Measurements from ENCODE around the gene PTPMT1.

The PTPMT1 gene

DNA sequence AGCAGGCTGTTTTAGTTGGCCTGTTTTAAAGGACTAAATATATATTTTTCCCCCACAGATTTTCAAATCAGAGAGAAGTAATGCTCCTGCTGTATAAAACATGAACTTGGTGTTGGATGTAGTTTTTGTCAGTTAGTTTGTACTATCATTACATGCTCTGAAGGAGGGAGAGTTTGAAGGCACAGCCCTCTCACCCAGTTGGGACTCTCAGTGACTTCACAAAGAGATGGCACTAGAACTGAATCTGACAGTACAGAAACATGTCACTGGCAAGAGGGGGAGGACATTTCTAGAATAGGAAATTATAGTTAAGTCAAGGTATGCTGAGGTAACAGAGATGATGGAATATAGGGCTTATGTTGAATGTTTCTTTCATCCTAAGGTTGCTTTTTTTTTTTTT, 49.9 kb downstream of the PTPMT1 start:
- Histone ChIP-seq H3K9ac (ENCODE audit: low read length) (no peak overlapping the region), H3K27ac (ENCODE audit: low read depth, low read length) (no peak overlapping the region), H3K9me2 (replicated peaks; ENCODE audit: insufficient read depth, low read length) (no peaks in the 10 kb centered on the region), H4K20me1 (ENCODE audit: low read depth, low read length) (no peaks in the 10 kb centered on the region), H3F3A (ENCODE audit: insufficient read depth) (no peaks in the 10 kb centered on the region; the same call in none of the 2 replicates), H3K9me3 (ENCODE audit: insufficient read depth, low read length) (no peaks in the 10 kb centered on the region), H3K79me2 (ENCODE audit: insufficient read depth, low read length) (no peaks in the 10 kb centered on the region), H3K4me3 (ENCODE audit: insufficient read depth, low read length, poor library complexity, severe bottlenecking) (no peak overlapping the region), H3K36me3 (ENCODE audit: low read length) (peaks cover 13% of the 10 kb centered on the region), H3K4me2 (ENCODE audit: low read depth, low read length, poor library complexity, severe bottlenecking) (no peak overlapping the region), H3K27me3 (ENCODE audit: low read length) (no peaks in the 10 kb centered on the region), H2AFZ (ENCODE audit: low read depth, low read length, severe bottlenecking) (no peak overlapping the region)
- TF ChIP-seq EZH2phosphoT487 (conservative IDR thresholded peaks at IDR 0.05; ENCODE audit: low read length): no peak
- TF ChIP-seq, protein P1, sequence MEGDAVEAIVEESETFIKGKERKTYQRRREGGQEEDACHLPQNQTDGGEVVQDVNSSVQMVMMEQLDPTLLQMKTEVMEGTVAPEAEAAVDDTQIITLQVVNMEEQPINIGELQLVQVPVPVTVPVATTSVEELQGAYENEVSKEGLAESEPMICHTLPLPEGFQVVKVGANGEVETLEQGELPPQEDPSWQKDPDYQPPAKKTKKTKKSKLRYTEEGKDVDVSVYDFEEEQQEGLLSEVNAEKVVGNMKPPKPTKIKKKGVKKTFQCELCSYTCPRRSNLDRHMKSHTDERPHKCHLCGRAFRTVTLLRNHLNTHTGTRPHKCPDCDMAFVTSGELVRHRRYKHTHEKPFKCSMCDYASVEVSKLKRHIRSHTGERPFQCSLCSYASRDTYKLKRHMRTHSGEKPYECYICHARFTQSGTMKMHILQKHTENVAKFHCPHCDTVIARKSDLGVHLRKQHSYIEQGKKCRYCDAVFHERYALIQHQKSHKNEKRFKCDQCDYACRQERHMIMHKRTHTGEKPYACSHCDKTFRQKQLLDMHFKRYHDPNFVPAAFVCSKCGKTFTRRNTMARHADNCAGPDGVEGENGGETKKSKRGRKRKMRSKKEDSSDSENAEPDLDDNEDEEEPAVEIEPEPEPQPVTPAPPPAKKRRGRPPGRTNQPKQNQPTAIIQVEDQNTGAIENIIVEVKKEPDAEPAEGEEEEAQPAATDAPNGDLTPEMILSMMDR (IDR thresholded peaks at IDR 0.05; ENCODE audit: insufficient read depth, low read length, poor library complexity, severe bottlenecking): no peak

DNA sequence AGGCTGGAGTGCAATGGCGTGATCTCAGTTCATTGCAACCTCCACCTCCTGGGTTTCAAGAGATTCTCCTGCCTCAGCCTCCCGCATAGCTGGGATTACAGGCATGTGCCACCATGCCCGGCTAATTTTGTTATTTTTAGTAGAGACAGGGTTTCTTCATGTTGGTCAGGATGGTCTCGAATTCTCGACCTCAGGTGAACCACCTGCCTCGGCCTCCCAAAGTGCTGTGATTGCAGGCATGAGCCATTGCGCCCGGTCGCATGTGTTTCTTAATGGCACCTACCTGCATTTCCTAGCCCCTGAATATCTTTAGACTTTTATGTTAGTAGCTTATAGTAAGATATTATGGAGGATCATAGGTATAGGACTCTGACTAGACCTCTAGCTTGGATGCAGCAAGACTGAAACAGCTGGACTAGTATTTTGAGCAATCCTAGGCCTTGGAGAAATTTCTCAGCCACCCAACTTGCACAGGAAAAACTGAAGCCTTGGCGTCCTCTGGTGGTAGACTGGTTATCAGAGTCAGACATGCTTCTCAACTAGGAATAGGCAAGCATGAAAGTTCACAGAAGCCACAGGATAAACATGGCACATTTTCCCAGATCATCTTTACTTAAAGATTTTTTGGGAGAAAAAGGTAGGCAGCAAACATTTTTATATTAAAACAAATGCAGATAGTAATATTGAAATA, 51.5 kb downstream of the PTPMT1 start:
- Histone ChIP-seq H3K4me2 (ENCODE audit: low read depth, low read length, poor library complexity, severe bottlenecking) (no peak overlapping the region), H3F3A (ENCODE audit: insufficient read depth) (no peaks in the 10 kb centered on the region; the same call in none of the 2 replicates), H3K4me3 (ENCODE audit: insufficient read depth, low read length, poor library complexity, severe bottlenecking) (no peak overlapping the region), H3K79me2 (ENCODE audit: insufficient read depth, low read length) (no peaks in the 10 kb centered on the region), H3K9me2 (replicated peaks; ENCODE audit: insufficient read depth, low read length) (no peaks in the 10 kb centered on the region), H2AFZ (ENCODE audit: low read depth, low read length, severe bottlenecking) (no peak overlapping the region), H3K27me3 (ENCODE audit: low read length) (no peaks in the 10 kb centered on the region), H4K20me1 (ENCODE audit: low read depth, low read length) (no peaks in the 10 kb centered on the region), H3K36me3 (ENCODE audit: low read length) (peaks cover 13% of the 10 kb centered on the region), H3K9ac (ENCODE audit: low read length) (no peak overlapping the region), H3K9me3 (ENCODE audit: insufficient read depth, low read length) (no peaks in the 10 kb centered on the region), H3K27ac (ENCODE audit: low read depth, low read length) (no peak overlapping the region)
- no peak for TF ChIP-seq EZH2phosphoT487 (conservative IDR thresholded peaks at IDR 0.05; ENCODE audit: low read length)
- TF ChIP-seq, protein P1 (IDR thresholded peaks at IDR 0.05; ENCODE audit: insufficient read depth, low read length, poor library complexity, severe bottlenecking): peak; percentile 34

DNA sequence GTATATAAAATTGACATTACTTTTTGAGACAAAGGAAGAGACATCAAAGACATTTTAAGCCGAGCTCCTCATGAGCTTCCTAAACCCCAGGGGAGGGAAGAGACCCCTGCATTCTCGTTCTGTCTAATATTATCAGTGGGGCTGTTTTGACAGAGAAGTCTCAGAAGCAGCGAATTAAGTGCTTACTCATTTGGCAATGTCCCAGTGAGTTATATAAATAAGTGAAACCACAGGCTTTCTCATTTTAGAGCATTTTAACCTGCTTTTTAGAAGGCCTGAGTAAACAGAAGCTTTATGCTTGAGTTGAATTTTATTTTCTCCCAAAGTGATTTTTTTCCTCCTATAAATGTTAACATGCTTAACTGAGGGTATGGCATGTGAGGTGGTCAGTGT, 52.0 kb downstream of the PTPMT1 start:
- H4K20me1 ChIP-seq (ENCODE audit: low read depth, low read length): no peaks in the 10 kb centered on the region
- H3K36me3 ChIP-seq (ENCODE audit: low read length): peaks cover 18% of the 10 kb centered on the region
- H2AFZ ChIP-seq (ENCODE audit: low read depth, low read length, severe bottlenecking): no peak overlapping the region
- H3K9me3 ChIP-seq (ENCODE audit: insufficient read depth, low read length): no peaks in the 10 kb centered on the region
- no peaks in the 10 kb centered on the region; the same call in none of the 2 replicates for H3F3A ChIP-seq (ENCODE audit: insufficient read depth)
- no peak overlapping the region for H3K4me2 ChIP-seq (ENCODE audit: low read depth, low read length, poor library complexity, severe bottlenecking)
- no peaks in the 10 kb centered on the region for H3K27me3 ChIP-seq (ENCODE audit: low read length)
- H3K9me2 ChIP-seq (replicated peaks; ENCODE audit: insufficient read depth, low read length): no peaks in the 10 kb centered on the region
- H3K27ac ChIP-seq (ENCODE audit: low read depth, low read length): no peak overlapping the region
- H3K9ac ChIP-seq (ENCODE audit: low read length): no peak overlapping the region
- H3K79me2 ChIP-seq (ENCODE audit: insufficient read depth, low read length): no peaks in the 10 kb centered on the region
- TF ChIP-seq EZH2phosphoT487 (conservative IDR thresholded peaks at IDR 0.05; ENCODE audit: low read length): no peak
- TF ChIP-seq, protein P1 (IDR thresholded peaks at IDR 0.05; ENCODE audit: insufficient read depth, low read length, poor library complexity, severe bottlenecking): no peak
- H3K4me3 ChIP-seq (ENCODE audit: insufficient read depth, low read length, poor library complexity, severe bottlenecking): no peak overlapping the region
